HL-60 (cell line): ENCODE measurements around the gene KCNH2.

Experiments
- CTCF ChIP-seq: IDR thresholded peaks from one replicate; pipeline ENCODE4 v1.5.1; 2011; ENCODE audit warnings: low read length, control low read depth, inconsistent platforms; ENCODE audit not compliant: insufficient read depth
- GABPA ChIP-seq: IDR thresholded peaks from 2 replicates; pipeline ENCODE4 v1.6.1; 2012; ENCODE audit warnings: low read depth
- POLR2AphosphoS5 ChIP-seq: IDR thresholded peaks from 2 replicates; pipeline ENCODE4 v1.6.1; 2012; ENCODE audit warnings: low read depth
- REST ChIP-seq: IDR thresholded peaks from 2 replicates; pipeline ENCODE4 v1.6.1; 2012; ENCODE audit warnings: low read depth; ENCODE audit not compliant: insufficient replicate concordance
- SPI1 ChIP-seq: IDR thresholded peaks from 2 replicates; pipeline ENCODE4 v1.6.1; 2012; ENCODE audit warnings: low read depth, mild to moderate bottlenecking, borderline replicate concordance

- no peak for TF ChIP-seq CTCF
- TF ChIP-seq REST, result no peak
- no peak for TF ChIP-seq GABPA
- no peak for TF ChIP-seq POLR2AphosphoS5
- no peak for TF ChIP-seq SPI1
Measured at GRCh38 chr7:150962290-150962552, 15.9 kb downstream of the KCNH2 start.
